GM19467 (cell line): ENCODE results near the gene CREB3L1.
"Not testable (repeated sequence)": the region's sequence is repeated elsewhere in the genome, so short reads cannot be mapped to it uniquely, and the experiment has no call there.

Experiments
- ATAC-seq: cut with Tn5 transposase; IDR thresholded peaks from one replicate; pipeline ENCODE4 v1.9.1; 2021; ENCODE audit warnings: mild to moderate bottlenecking, moderate library complexity; ENCODE audit not compliant: unreplicated experiment

Gene CREB3L1

GRCh38 chr11:46295312-46296058, 18.0 kb downstream of the CREB3L1 start:
- peak; percentile 74 for ATAC-seq

- no peak for ATAC-seq
These were observed 18.6 kb downstream of the CREB3L1 start for GRCh38 chr11:46296059-46296527.

GRCh38 chr11:46296528-46297448, 19.3 kb downstream of the CREB3L1 start:
- no peak for ATAC-seq

GRCh38 chr11:46298699-46299433, 21.4 kb downstream of the CREB3L1 start:
- no peak for ATAC-seq

GRCh38 chr11:46299451-46299961, 22.0 kb downstream of the CREB3L1 start:
- no peak for ATAC-seq

- ATAC-seq: no peak
These were observed 22.8 kb downstream of the CREB3L1 start for GRCh38 chr11:46300270-46300669.

- peak; percentile 87 for ATAC-seq
These were observed 25.4 kb downstream of the CREB3L1 start for GRCh38 chr11:46302866-46303265.

- not testable (repeated sequence) for ATAC-seq
These were observed 26.6 kb downstream of the CREB3L1 start for GRCh38 chr11:46304036-46304435.

GRCh38 chr11:46304605-46305179, 27.2 kb downstream of the CREB3L1 start:
- ATAC-seq: no peak

- ATAC-seq: no peak
These were observed 27.8 kb downstream of the CREB3L1 start for GRCh38 chr11:46305295-46305694.

GRCh38 chr11:46306296-46306853, 28.9 kb downstream of the CREB3L1 start:
- no peak for ATAC-seq

GRCh38 chr11:46307369-46307768, 29.9 kb downstream of the CREB3L1 start:
- no peak for ATAC-seq

GRCh38 chr11:46307785-46308341, 30.4 kb downstream of the CREB3L1 start:
- ATAC-seq: no peak

GRCh38 chr11:46308631-46309419, 31.4 kb downstream of the CREB3L1 start:
- peak; percentile 63 for ATAC-seq

- ATAC-seq: no peak
These were observed 32.4 kb downstream of the CREB3L1 start for GRCh38 chr11:46309814-46310259.

GRCh38 chr11:46315033-46315738, 37.7 kb downstream of the CREB3L1 start:
- ATAC-seq: no peak

- ATAC-seq: no peak
These were observed 38.5 kb downstream of the CREB3L1 start for GRCh38 chr11:46315783-46316563.

- ATAC-seq: no peak
These were observed 41.6 kb downstream of the CREB3L1 start for GRCh38 chr11:46319074-46319453.
